HL-60 (cell line): ENCODE data around the gene IYD.

Experiments
- CTCF ChIP-seq: IDR thresholded peaks from one replicate; pipeline ENCODE4 v1.5.1; 2011; ENCODE audit warnings: low read length, control low read depth, inconsistent platforms; ENCODE audit not compliant: insufficient read depth
- GABPA ChIP-seq: IDR thresholded peaks from 2 replicates; pipeline ENCODE4 v1.6.1; 2012; ENCODE audit warnings: low read depth
- POLR2AphosphoS5 ChIP-seq: IDR thresholded peaks from 2 replicates; pipeline ENCODE4 v1.6.1; 2012; ENCODE audit warnings: low read depth
- SPI1 ChIP-seq: IDR thresholded peaks from 2 replicates; pipeline ENCODE4 v1.6.1; 2012; ENCODE audit warnings: low read depth, mild to moderate bottlenecking, borderline replicate concordance
- TF ChIP-seq, protein P1 (sequence below): IDR thresholded peaks from 2 replicates; pipeline ENCODE4 v1.6.1; 2012; ENCODE audit warnings: low read depth; ENCODE audit not compliant: insufficient replicate concordance

GRCh38 chr6:150435832-150436231 lies 67.0 kb downstream of the IYD start:
- TF ChIP-seq, protein P1, sequence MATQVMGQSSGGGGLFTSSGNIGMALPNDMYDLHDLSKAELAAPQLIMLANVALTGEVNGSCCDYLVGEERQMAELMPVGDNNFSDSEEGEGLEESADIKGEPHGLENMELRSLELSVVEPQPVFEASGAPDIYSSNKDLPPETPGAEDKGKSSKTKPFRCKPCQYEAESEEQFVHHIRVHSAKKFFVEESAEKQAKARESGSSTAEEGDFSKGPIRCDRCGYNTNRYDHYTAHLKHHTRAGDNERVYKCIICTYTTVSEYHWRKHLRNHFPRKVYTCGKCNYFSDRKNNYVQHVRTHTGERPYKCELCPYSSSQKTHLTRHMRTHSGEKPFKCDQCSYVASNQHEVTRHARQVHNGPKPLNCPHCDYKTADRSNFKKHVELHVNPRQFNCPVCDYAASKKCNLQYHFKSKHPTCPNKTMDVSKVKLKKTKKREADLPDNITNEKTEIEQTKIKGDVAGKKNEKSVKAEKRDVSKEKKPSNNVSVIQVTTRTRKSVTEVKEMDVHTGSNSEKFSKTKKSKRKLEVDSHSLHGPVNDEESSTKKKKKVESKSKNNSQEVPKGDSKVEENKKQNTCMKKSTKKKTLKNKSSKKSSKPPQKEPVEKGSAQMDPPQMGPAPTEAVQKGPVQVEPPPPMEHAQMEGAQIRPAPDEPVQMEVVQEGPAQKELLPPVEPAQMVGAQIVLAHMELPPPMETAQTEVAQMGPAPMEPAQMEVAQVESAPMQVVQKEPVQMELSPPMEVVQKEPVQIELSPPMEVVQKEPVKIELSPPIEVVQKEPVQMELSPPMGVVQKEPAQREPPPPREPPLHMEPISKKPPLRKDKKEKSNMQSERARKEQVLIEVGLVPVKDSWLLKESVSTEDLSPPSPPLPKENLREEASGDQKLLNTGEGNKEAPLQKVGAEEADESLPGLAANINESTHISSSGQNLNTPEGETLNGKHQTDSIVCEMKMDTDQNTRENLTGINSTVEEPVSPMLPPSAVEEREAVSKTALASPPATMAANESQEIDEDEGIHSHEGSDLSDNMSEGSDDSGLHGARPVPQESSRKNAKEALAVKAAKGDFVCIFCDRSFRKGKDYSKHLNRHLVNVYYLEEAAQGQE, result no peak
- no peak for TF ChIP-seq CTCF
- TF ChIP-seq POLR2AphosphoS5, result no peak
- no peak for TF ChIP-seq GABPA
- TF ChIP-seq SPI1, result no peak
